GM18858 (cell line): ENCODE data around the gene RIMKLA.
A peak's percentile ranks its signal among the peaks of the same experiment; 100 is the strongest.

Experiments
- ATAC-seq: cut with Tn5 transposase; IDR thresholded peaks from one replicate; pipeline ENCODE4 v1.9.1; 2021; ENCODE audit not compliant: unreplicated experiment

Gene RIMKLA

DNA sequence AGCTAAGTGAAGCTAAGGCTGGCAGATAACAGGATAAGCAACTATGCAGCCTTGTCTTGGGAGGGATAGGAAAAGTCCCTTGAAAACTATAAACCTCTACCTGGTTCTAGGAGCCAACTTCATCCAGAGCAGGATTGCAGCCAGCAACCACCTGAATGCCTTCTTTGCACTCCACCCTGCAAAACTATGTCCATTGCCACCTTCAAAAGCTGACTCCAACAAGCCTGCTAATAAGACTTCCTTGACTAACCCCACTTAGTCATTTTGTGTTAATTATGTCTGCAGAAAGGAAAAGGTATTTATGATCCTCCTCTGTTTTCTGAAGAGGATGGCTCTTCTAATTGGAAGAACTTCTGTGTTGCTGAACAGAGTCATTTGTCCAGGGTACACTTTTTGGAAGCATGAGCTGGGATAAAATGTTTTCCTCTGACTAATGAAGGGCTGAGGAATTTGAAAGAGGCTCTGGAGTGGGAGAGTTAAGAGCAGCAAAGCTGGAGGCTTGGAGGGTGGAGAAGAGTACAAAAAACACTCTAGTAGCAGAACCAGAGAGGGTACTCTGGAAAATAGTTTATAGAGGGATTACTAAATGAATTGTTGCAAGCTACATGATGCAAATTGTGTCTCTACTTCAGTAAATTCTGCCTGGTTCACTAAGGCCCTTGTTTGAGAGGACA, 9.6 kb upstream of the RIMKLA start:
- ATAC-seq: no peak

DNA sequence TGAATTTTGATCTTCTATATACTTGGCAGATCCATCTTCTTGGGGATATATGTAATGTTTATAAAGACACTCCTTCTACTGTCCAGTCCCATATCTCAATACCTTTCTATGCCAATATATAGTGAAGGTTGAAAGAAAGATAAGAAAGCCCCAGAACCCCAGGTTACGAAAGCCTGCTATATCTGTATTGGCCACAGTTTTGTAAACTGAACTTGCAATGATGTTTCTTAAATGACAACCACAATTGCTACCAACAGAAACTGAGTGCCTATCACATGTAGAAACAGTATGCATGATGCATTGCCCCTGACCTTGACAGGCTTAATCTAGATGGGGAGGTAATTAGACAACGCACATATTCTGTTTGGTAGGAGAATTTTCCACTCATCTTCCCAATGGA, 7.8 kb upstream of the RIMKLA start:
- no peak for ATAC-seq

GRCh38 chr1:42379794-42380585, 602 bp upstream of the RIMKLA start:
- peak; percentile 18 for ATAC-seq

DNA sequence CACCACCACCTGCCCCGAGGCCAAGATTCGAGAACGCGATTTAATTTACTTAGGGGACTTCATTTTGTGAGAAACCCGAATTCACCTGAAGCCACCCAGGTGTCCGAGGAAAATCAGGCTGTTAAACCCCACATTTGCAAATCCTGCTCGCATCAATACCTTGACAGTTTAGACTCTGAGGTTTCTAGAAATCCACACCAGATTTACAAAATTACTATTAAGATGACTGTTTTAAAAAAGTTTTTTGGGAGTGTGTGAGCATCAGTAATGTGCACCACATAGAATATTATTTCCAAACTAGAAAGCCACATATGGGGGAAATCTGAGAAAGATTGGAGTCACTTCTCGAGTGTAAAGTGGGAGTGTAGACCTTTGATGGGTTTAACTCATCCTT, 685 bp downstream of the RIMKLA start:
- no peak for ATAC-seq

DNA sequence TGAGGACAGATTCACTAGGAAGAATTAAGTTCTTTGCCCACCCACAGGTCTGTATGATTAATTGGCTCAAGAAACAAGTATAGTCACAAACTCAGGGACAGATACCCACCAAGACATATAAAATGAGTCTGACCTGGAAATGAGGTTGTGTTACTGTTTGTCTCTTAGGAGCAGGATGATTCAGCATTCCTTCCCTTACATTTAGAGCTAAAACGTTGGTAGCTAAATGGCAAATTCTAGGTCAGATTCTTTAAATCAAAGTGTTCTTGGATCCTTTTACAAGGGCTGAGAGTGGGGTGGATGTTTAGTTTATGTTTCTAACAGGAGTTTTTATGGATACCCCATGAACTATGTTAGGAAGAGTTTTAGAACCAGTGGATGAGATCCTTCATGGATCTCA, 4.7 kb downstream of the RIMKLA start:
- ATAC-seq: no peak

- no peak for ATAC-seq
Observed at GRCh38 chr1:42386051-42386450, 5.5 kb downstream of the RIMKLA start.

DNA sequence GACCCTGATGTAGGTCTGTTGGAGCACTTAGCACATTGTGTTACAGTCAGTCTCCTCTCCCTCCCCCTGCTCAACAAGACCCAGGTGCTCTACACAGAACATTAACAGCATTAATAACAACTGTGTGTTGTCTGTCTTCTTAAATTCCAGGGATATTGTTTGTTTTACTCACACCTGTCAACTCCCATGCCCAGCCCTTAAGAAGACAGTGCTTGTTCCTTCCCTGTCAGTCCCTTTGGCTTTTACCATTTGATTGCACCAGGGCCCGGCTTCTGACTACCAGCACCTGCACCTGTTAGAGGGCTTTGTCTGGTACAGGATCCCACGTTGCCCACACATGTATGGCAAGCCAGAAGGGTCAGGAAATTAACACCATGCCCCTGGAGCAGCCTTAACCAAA, 11.7 kb downstream of the RIMKLA start:
- no peak for ATAC-seq

DNA sequence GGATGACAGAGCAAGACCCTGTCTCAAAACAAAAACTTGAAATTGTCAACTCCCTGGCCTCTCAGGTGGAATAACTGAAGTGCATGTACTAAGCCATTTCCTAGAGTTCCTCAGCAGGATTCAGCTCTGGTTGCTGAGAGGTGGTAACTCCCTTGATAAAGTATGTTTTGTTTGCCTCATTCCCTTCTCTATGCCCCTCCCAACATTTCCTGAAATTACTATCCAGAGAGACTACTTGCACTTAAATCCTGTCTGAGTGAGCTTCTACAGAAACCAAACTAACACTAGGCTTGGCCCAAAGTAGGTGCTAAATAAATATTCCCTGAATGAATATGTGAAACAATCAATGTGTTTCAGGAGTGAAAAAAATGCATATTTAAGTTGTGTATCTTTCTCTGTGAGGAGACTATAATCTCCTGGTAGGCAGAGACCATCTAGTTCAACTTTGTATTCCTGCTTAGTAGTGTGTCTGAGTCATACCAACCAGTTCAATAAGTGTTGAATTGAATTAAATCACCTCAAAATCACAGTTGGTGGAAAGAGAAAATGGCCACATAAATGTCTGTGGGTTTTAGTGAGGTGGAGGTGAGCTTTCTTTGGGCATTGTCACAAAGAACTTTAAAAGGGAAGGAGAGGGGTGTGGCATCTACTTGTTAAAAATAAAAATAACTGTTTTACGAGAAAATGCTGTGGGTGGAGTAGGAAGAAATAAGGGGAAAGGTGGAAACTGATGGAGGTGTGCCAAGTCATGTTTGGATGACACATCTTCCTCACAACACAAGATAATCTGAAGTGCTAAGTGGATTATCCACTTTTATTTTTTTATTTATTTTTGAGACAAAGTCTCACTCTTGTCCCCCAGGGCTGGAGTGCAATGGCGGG, 12.6 kb downstream of the RIMKLA start:
- ATAC-seq: no peak

- no peak for ATAC-seq
Observed at GRCh38 chr1:42399315-42400100, 18.9 kb downstream of the RIMKLA start.

- no peak for ATAC-seq
Observed at GRCh38 chr1:42403880-42404400, 23.3 kb downstream of the RIMKLA start.

- ATAC-seq: no peak
Observed at GRCh38 chr1:42414551-42415496, 34.2 kb downstream of the RIMKLA start.

- no peak for ATAC-seq
Observed at GRCh38 chr1:42417166-42417565, 36.6 kb downstream of the RIMKLA start.

DNA sequence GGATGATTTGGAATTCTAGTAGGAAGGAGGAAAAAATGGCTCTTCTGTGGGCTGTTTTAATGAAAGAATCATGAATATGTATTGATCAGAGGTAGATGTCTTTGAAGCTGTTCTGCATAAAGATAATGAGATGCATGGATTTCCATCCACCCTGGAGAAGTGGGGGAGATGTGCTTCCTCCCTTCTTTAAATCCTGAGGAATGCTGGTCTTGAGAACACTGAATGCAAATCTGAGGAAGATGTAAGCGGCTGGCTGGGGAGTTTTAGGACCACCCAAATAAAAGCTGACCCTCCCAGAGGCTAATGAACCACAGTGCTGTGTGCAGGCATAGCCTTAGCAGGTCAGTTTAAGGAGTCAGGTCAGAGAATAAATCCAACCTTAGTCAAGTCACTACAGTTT, 37.9 kb downstream of the RIMKLA start:
- ATAC-seq: no peak

- no peak for ATAC-seq
Observed at GRCh38 chr1:42419126-42419821, 38.7 kb downstream of the RIMKLA start.

DNA sequence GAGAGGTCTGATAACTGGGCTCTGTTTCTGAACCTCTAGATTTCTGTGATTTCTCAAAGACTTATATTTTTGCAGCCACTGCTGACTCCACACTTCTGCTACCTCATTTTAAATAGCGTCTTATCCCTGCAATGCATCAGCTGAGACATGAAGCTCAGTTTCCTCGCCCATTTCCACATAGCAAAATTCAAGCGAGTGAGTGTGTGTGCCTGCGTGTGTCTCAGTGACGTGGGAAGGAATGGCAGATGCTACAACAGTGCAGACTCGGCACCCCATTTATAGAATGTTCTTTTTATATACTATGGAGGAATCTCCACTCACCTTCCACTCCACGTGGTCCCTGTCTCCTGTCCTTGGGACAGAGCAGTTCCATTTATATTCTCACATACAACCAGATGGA, 39.5 kb downstream of the RIMKLA start:
- ATAC-seq: no peak

- ATAC-seq: no peak
Observed at GRCh38 chr1:42420911-42421585, 40.5 kb downstream of the RIMKLA start.

DNA sequence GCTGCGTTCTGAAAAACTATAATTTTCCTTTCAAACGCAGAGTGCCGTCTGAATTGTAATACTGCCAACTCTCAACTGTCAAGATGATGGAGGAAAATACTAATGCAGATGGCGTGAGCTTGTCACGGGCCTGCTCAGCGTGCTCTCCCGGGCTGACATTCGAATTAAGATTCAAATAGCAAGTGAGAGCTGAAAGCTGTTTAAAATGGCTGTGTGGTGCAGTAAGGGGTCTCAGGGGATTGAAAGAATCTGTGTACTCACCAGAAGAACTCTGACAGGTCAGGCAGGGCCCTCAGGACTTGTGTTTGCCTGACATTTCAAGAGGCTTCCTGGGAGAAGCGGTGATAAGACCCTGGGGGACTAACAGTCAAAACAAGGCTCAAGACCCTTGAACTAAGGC, 42.1 kb downstream of the RIMKLA start:
- ATAC-seq: no peak

- no peak for ATAC-seq
Observed at GRCh38 chr1:42423681-42424080, 43.1 kb downstream of the RIMKLA start.
